Measurements from ENCODE around the gene TMEM271. TPM values are rescaled to one million over a fixed set of nuclear protein-coding genes. Genes with fewer than 3 reads are reported as not detected.
"Not testable (repeated sequence)": the region's sequence is repeated elsewhere in the genome, so short reads cannot be mapped to it uniquely, and the experiment has no call there.

The TMEM271 gene
- total RNA-seq, 4 donors from 2014 or later: not detected

- Histone ChIP-seq H3K27me3 (no peaks in the 10 kb centered on the region), H3K36me3 (no peaks in the 10 kb centered on the region), H3K27ac (no peak overlapping the region), H3K4me1 (no peaks in the 10 kb centered on the region), H3K9me3 (no peaks in the 10 kb centered on the region), H3K4me3 (no peak overlapping the region)
- intact Hi-C loops (cut with DNase I; ENCODE audit: low total_unique reads): no loop called here
- TF ChIP-seq, protein P1, sequence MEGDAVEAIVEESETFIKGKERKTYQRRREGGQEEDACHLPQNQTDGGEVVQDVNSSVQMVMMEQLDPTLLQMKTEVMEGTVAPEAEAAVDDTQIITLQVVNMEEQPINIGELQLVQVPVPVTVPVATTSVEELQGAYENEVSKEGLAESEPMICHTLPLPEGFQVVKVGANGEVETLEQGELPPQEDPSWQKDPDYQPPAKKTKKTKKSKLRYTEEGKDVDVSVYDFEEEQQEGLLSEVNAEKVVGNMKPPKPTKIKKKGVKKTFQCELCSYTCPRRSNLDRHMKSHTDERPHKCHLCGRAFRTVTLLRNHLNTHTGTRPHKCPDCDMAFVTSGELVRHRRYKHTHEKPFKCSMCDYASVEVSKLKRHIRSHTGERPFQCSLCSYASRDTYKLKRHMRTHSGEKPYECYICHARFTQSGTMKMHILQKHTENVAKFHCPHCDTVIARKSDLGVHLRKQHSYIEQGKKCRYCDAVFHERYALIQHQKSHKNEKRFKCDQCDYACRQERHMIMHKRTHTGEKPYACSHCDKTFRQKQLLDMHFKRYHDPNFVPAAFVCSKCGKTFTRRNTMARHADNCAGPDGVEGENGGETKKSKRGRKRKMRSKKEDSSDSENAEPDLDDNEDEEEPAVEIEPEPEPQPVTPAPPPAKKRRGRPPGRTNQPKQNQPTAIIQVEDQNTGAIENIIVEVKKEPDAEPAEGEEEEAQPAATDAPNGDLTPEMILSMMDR (IDR thresholded peaks at IDR 0.05): no peak
- TF ChIP-seq POLR2A (IDR thresholded peaks at IDR 0.05): no peak
- DNase-seq: no peak
Observed at GRCh38 chr4:600850-601515, 24.9 kb upstream of the TMEM271 start.

- no peaks in the 10 kb centered on the region for H3K4me1 ChIP-seq
- H3K36me3 ChIP-seq: no peaks in the 10 kb centered on the region
- no peak for TF ChIP-seq POLR2A (IDR thresholded peaks at IDR 0.05)
- TF ChIP-seq, protein P1 (IDR thresholded peaks at IDR 0.05): no peak
- H3K4me3 ChIP-seq: no peak overlapping the region
- DNase-seq: no peak
- intact Hi-C loops (cut with DNase I; ENCODE audit: low total_unique reads): no loop called here
- no peak overlapping the region for H3K27ac ChIP-seq
- H3K27me3 ChIP-seq: no peaks in the 10 kb centered on the region
- H3K9me3 ChIP-seq: no peaks in the 10 kb centered on the region
Observed at GRCh38 chr4:600166-600565, 24.1 kb upstream of the TMEM271 start.

GRCh38 chr4:598925-599324 lies 22.8 kb upstream of the TMEM271 start:
- TF ChIP-seq, protein P1 (IDR thresholded peaks at IDR 0.05): no peak
- no peak for TF ChIP-seq POLR2A (IDR thresholded peaks at IDR 0.05)
- H3K36me3 ChIP-seq: no peaks in the 10 kb centered on the region
- no peaks in the 10 kb centered on the region for H3K27me3 ChIP-seq
- no peak overlapping the region for H3K4me3 ChIP-seq
- intact Hi-C loops (cut with DNase I; ENCODE audit: low total_unique reads): no loop called here
- H3K4me1 ChIP-seq: no peaks in the 10 kb centered on the region
- no peak for DNase-seq
- H3K9me3 ChIP-seq: no peaks in the 10 kb centered on the region
- H3K27ac ChIP-seq: no peak overlapping the region

- intact Hi-C loops (cut with DNase I; ENCODE audit: low total_unique reads): no loop called here
- H3K36me3 ChIP-seq: no peaks in the 10 kb centered on the region
- H3K4me1 ChIP-seq: no peaks in the 10 kb centered on the region
- no peak for DNase-seq
- TF ChIP-seq POLR2A (IDR thresholded peaks at IDR 0.05): no peak
- TF ChIP-seq, protein P1 (IDR thresholded peaks at IDR 0.05): no peak
- no peaks in the 10 kb centered on the region for H3K9me3 ChIP-seq
- H3K27ac ChIP-seq: no peak overlapping the region
- H3K4me3 ChIP-seq: no peak overlapping the region
- H3K27me3 ChIP-seq: no peaks in the 10 kb centered on the region
Observed at GRCh38 chr4:592825-593520, 16.9 kb upstream of the TMEM271 start.

DNA sequence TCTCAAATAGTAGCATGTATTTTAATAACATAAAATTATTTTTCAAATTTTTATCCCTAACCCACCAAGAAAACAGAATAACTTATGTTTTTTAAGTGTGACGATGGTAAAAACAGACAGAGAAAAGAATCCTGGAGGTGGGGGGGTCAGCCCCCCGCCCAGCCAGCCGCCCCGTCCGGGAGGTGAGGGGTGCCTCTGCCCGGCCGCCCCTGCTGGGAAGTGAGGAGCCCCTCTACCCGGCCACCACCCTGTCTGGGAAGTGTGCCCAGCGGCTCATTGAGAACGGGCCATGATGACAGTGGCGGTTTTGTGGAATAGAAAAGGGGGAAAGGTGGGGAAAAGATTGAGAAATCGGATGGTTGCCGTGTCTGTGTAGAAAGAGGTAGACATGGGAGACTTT lies 16.1 kb upstream of the TMEM271 start:
- H3K4me3 ChIP-seq; DNase-seq; H3K4me1 ChIP-seq; H3K27ac ChIP-seq; H3K36me3 ChIP-seq; H3K9me3 ChIP-seq; H3K27me3 ChIP-seq; intact Hi-C loops (cut with DNase I; ENCODE audit: low total_unique reads): not testable (repeated sequence)

Measured in uterus (tissue), 4 donors.